Stimulated activated CD4-positive, alpha-beta T cell treated with anti-CD3 and anti-CD28 coated beads, TNF-alpha, amount 100 ng/mL, for 48 hours (primary cell): ENCODE data around the gene KANK2.

Source experiments
- DNase-seq, 3 donors: peaks; one replicate each; pipeline ENCODE4 v3.0.0-alpha.2; 2020; ENCODE audit warnings: low read depth in 3 of 3

KANK2 gene

DNA sequence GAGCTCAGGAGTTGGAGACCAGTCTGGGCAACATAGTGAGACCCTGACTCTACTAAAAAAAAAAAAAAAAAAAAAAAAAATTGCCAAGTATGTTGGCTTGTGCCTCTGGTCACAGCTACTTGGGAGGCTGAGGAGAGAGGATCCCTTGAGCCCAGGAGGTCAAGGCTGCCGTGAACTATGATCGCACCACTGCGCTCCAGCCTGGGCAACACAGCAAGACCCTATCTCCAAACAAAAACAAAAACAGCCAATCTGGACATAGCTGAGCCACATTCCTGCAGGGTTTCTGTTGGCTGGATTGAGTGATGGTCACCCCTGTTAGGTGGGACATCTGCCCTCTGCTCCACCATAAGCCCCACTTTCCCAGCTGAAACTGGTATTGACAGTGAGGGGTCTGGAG, 28.5 kb upstream of the KANK2 start:
- no peak for DNase-seq

- no peak for DNase-seq
Measured at GRCh38 chr19:11225172-11225571, 27.8 kb upstream of the KANK2 start.

DNA sequence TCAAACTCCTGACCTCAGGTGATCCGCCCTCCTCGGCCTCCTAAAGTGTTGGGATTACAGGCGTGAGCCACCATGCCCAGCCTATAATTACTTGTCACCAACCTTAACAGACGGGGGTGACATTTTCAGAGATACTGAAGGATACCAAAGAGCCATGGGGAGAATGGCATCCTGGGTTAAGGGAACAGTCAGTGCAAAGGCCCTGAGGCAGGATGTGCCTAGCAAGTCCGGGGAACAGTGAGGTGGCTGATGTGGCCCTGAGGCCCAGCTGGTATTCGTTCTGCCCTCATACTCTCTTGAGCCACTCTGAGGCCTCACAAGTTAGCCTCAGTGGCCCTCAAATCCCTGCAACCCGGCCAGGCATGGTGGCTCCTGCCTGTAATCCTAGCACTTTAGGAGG, 27.1 kb upstream of the KANK2 start:
- no peak for DNase-seq

DNA sequence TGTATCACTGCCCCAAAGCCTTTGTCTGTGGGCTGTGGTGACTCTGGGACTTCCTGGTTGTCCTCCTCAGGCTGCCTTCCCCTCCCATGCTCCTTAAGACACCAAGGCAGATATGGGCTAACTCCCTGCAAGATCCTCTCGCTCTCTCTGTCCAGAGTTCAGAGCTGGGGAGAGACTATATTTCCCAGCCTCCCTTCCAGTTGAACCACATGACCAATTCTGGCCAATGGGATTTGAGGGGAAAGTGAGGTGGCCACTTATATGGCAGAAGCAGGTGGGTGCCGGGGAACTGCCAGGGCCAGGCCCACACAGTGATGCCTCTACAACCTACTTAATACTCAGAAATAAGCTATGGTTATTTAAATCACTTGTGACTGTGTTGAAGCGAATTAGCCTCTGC, 25.9 kb upstream of the KANK2 start:
- DNase-seq, result no peak

DNA sequence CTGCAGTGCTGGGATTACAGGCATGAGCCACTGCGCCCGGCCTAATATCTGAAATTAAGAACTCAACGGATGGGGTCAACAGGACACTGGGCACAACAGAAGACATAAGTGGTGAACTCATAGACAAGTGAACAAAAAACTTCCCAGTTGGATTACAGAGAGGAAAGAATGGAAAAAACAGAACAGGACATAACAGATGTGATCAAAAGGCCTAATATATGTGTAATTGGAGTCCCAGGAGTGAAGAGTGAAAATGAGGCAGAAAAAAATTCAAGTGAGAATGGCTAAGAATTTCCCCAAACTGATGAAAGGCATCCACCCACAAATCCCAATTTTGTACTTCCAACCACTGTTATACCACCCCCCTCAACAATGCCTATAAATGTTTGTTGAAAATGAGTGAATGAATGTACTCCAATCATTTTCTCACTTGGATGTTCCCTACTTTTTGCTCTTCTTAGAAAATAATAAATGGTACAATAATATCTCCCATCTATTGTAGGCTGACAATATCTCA, 23.8 kb upstream of the KANK2 start:
- no peak for DNase-seq

- DNase-seq, result no peak
Measured at GRCh38 chr19:11214387-11214786, 17.0 kb upstream of the KANK2 start.

DNA sequence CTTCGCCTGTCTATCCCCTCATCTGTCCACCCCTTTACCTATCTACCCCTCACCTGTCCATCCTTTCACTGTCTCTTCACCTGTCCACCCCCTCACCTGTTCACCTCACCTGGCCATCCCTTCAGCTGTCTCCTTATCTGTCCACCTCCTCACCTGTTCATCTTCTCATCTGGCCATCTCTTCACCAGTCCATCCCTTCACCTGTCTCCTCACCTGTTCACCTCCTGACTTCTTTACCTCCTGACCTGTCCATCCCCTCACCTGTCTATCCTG, 13.2 kb upstream of the KANK2 start:
- DNase-seq, result no peak

DNA sequence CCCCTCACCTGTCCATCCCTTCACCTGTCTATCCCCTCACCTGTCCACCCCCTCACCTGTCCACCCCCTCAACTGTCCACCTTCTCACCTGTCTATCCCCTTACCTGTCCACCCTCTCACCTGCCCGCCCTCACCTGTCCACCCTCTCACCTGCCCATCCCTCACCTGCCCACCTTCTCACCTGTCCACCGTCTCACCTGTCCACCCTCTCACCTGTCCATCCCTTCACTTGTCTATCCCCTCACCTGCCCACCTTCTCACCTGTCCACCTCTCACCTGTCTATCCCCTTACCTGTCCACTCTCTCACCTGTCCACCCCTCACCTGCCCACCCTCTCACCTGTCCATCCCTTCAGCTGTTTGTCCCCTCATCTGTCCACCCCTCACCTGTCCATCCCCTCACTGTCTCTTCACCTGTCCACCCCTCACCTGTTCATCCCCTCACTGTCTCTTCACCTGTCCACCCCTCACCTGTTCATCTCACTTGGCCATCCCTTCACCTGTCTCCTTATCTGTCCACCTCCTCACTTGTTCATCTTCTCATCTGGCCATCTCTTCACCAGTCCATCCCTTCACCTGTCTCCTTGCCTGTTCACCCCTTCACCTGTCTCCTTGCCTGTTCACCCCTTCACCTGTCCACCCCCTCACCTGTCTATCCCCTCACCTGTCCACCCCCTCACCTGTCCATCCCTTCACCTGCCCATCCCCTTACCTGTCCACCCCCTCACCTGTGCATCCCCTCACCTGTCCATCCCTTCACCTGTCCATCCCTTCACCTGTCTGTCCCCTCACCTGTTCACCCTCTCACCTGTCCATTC, 12.7 kb upstream of the KANK2 start:
- no peak for DNase-seq

DNA sequence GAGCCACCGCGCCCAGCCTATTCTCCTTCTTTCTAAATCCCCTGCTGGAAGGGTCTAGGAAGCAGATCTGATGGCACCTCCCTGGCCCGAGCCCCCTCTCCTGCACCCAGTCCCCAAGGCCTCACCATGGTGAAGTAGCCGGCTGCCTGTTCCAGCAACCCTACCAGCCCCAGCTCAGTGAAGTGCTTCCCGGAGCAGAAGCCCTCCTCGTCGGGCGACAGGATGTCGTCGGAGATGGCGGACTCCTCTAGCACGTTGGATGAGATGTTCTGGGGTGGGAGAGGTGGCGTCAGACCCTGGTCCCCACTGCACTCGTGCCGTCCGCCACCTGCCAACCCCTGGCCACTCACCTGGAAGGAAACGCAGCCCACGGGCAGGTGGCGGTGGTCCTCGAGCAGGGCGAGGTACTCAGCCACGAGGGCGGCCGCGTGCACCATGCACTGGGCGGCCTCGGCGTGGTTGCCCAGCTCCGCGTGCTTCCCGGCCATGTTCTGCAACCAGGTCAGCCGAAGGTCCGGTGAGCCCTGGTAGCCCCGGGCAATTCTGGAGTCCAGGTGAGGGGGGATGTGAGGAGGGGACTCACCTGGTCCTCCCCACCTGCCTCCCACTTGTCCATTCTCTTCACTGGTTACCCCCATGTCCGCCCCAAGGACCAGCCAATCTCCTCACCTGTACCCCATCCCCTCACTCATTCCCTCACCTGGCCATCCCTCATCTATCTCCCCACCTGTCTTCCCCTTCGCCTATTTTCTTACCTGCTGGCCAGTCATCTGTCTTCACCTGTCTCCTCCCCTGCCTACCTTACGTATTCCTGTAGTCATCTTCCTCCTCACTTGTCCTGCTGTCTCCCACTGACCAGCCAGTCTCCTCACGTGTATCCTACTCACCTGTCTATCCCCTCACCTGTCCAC, 11.5 kb upstream of the KANK2 start:
- DNase-seq, result no peak

DNA sequence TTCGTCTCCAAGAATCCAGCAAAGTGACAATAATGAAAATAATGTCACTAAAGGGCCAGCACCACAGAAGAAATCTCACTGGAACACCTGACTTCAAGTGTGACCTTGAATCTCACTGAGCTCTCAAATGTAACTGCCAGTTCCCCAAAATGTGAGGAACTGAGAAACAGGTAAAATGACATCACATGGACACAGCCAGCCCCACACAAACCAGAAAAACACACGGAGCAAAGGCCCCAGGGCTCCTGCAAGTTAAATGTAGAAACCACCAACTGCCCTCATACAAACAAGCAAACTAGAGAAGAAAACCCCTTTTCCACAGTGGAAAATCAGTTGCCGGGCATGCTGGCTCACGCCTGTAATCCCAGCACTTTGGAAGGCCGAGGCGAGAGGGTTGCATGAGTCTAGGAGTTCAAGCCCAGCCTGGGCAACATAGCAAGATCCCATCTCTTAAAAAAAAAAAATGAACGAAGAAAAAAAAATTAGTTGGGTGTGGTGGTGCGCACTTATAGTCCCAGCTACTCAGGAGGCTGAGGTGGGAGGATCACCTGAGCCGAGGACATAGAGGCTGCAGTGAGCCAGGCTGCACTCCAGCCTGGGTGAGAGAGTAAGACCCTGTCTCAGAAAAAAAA, 8.7 kb upstream of the KANK2 start:
- no peak for DNase-seq

- DNase-seq, result no peak
Measured at GRCh38 chr19:11204943-11205349, 7.6 kb upstream of the KANK2 start.

DNA sequence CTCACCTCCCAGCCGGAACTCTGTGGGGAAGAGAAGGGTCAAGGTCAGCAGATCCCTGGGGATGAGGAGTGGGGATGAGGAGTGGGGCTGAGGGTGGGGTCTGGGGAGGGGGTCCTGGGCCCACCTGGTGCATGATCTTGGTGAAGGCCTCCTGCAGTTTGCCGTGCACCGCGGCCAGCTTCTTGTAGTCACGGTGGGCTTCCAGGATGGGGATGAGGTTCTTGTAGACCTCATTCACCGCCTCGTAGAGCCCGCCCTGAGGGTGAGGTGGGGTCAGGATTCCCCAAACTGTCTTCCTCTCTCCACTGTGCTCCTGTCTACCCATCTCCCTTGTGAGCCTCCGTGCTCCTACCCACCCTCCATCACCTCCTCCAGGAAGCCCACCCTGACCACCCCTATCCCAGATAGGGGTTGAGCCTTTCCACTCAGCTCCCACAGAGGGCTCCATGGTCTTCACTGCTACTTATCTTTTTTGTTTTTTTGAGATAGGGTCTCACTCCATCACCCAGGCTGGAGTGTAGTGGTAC, 6.8 kb upstream of the KANK2 start:
- DNase-seq, result no peak

GRCh38 chr19:11203194-11204075, 6.1 kb upstream of the KANK2 start:
- DNase-seq, result peak in 1 of 3 donors; percentile 16

GRCh38 chr19:11202488-11203193, 5.3 kb upstream of the KANK2 start:
- DNase-seq, result no peak

- DNase-seq, result no peak
Measured at GRCh38 chr19:11201791-11202190, 4.4 kb upstream of the KANK2 start.

- DNase-seq, result no peak
Measured at GRCh38 chr19:11200931-11201330, 3.6 kb upstream of the KANK2 start.

GRCh38 chr19:11200015-11200574, 2.8 kb upstream of the KANK2 start:
- DNase-seq, result no peak

DNA sequence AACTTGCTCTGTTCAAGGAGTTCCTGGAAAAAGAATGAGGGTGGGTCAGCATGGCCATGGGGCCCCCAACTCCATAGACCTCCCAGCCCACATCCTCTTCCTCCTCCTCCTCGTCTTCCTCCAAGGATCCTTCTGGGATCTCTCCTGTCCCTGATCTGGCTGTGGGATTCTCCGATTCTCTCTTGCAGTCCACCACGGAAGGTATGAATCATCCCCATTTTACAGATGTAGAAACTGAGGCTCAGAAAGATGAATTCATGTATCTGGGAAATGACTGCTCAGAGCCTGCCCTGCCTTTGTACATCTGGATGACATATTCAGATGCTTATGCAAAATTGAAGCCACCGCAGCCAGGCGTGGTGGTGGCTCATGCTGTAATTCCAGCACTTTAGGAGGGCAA, 2.2 kb upstream of the KANK2 start:
- no peak for DNase-seq

DNA sequence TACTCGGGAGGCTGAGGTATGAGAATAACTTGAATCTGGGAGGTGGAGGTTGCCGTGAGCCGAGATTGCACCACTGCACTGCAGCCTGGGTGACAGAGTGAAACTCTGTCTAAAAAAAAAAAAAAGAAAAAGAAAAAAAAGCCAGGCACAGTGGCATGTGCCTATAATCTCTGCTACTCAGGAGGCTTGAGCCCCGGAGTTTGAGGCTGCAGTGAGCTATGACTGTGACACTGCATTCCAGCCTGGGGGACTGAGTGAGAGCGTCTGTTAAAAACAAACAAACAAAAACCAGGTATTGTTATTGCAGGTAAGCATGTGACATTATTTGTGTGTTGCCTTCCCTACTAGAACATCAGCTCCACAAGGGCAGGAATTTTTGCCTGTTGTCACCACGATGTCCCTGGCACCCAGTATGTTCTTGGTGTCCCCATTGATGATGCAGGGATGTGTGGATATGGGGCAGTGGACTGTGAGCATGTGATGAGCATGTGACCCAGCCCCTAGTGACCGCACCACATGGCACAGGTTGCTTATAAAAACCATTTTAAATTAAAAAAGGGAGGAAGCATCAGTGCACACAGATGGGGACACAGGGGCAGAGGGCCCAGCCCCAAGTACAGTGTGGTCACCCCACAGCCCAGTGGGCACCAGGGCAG, 1.6 kb upstream of the KANK2 start:
- DNase-seq, result no peak

DNA sequence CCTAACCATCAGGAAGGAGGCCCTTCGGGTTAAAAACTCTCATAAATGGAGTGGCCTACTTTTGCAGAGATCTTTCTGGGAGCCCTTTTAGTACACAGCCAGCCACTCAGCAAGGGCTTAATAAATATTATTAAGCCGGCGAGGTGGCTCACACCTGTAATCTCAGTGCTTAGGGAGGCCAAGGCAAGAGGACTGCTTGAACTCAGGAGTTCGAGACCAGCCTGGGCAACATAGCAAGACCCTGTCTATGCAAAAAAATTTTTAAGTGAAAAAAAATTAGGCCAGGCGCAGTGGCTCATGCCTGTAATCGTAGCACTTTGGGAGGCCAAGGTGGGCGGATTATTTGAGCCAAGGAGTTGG, 810 bp upstream of the KANK2 start:
- no peak for DNase-seq
